ENCODE data around the gene SEMA4B.

GRCh38 chr15:90190606-90191343 is 10.4 kb upstream of the SEMA4B start:
- TF ChIP-seq HDGF (IDR thresholded peaks at IDR 0.05; ENCODE audit: borderline replicate concordance): no peak
- no peak for TF ChIP-seq PKNOX1 (IDR thresholded peaks at IDR 0.05)
- TF ChIP-seq NFRKB (IDR thresholded peaks at IDR 0.05): no peak
- no peak for TF ChIP-seq TARDBP (IDR thresholded peaks at IDR 0.05)
- TF ChIP-seq FOXK2 (IDR thresholded peaks at IDR 0.05): no peak
